Left ventricle myocardium inferior (tissue), 1 donor: ENCODE data around the gene ARF5. TPM values are rescaled to one million over a fixed set of nuclear protein-coding genes. Genes with fewer than 3 reads are reported as not detected.

Source experiments
- DNase-seq: peaks from one replicate; pipeline ENCODE4 v3.0.0-alpha.2; 2020
- H3K27ac ChIP-seq: fragments of 200-600 bp; replicated peaks from 2 replicates; pipeline ENCODE4 v1.8.0; 2021
- H3K27me3 ChIP-seq: fragments of 200-600 bp; 2 replicates; pipeline ENCODE4 v1.8.0; 2021; ENCODE audit warnings: low read depth
- H3K36me3 ChIP-seq: fragments of 200-600 bp; 2 replicates; pipeline ENCODE4 v1.8.0; 2021
- H3K4me1 ChIP-seq: fragments of 200-600 bp; 2 replicates; pipeline ENCODE4 v1.8.0; 2021
- H3K4me3 ChIP-seq: fragments of 200-600 bp; 2 replicates; pipeline ENCODE4 v1.8.0; 2021; ENCODE audit warnings: mild to moderate bottlenecking, moderate library complexity
- H3K9me3 ChIP-seq: fragments of 200-600 bp; replicated peaks from 2 replicates; pipeline ENCODE4 v1.8.0; 2021
- intact Hi-C: fragments of 100-400 bp; cut with micrococcal nuclease; formaldehyde crosslinking; loops from one replicate; pipeline ENCODE4 v1.11.0; 2022
- total RNA-seq: library from RNA; stranded (reverse); fragmentation: NEBNext Ultra II Directional; extraction: Animal tissue kit (Norgen Biotek cat#: 25700); gene quantifications from one replicate; pipeline ENCODE4 v1.2.1, GENCODE V29; 2021
- TF ChIP-seq, protein P1 (sequence below): fragments of 200-600 bp; IDR thresholded peaks from 2 replicates; pipeline ENCODE4 v1.8.0; 2021; ENCODE audit warnings: antibody characterized with exemption, mild to moderate bottlenecking, borderline replicate concordance
- donor health status: DM: no; HTN: yes; CAD: no; lungs with severe emphysema.

The ARF5 gene
- total RNA-seq, 1 donor from 2014 or later = 67.2 TPM

DNA sequence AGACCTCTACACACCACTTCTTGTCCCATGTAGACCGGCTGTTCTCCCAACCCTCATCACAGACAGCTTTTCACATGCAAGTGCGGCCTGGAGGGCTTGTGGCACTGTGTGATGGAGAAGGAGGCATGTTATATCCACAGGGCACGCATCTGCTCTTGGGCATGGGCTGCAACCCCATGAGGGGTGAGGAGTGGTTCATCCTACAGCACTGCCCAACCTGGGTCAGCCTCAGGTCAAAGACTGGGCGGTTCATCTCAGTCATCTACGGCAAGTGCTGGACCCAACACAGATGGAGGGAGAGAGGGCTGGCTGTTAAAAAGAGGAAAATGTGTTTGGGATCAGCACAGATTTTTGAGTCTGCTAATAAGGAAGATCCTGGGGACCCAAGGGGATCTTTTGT is 7.5 kb downstream of the ARF5 start:
- DNase-seq = no peak
- H3K27ac ChIP-seq = no peak overlapping the region
- TF ChIP-seq, protein P1, sequence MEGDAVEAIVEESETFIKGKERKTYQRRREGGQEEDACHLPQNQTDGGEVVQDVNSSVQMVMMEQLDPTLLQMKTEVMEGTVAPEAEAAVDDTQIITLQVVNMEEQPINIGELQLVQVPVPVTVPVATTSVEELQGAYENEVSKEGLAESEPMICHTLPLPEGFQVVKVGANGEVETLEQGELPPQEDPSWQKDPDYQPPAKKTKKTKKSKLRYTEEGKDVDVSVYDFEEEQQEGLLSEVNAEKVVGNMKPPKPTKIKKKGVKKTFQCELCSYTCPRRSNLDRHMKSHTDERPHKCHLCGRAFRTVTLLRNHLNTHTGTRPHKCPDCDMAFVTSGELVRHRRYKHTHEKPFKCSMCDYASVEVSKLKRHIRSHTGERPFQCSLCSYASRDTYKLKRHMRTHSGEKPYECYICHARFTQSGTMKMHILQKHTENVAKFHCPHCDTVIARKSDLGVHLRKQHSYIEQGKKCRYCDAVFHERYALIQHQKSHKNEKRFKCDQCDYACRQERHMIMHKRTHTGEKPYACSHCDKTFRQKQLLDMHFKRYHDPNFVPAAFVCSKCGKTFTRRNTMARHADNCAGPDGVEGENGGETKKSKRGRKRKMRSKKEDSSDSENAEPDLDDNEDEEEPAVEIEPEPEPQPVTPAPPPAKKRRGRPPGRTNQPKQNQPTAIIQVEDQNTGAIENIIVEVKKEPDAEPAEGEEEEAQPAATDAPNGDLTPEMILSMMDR = no peak
- no peaks in the 10 kb centered on the region for H3K9me3 ChIP-seq
- intact Hi-C loops = no loop called here
- H3K36me3 ChIP-seq = peaks cover 16% of the 10 kb centered on the region
- H3K4me1 ChIP-seq = no peaks in the 10 kb centered on the region
- H3K27me3 ChIP-seq = no peaks in the 10 kb centered on the region
- H3K4me3 ChIP-seq = no peak overlapping the region

DNA sequence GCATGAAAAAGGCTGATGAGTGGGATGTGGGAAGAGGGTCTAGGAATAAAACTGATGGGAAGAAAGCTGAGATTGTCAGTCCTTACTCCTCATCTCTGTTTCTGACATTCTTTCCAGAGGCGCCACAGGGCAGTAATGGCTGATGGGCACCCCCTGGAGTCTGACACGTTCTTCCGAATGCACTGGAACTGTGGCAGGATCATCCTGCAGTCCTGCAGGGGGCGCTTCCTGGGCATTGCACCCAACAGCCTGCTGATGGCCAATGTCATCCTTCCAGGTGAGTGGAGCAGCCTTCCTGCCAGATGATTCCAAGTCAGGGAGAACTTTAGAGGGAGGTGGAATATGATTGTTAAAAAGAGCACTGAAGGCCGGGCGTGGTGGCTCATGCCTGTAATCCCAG is 10.1 kb downstream of the ARF5 start:
- Histone ChIP-seq H3K4me3 (no peak overlapping the region), H3K27me3 (no peaks in the 10 kb centered on the region), H3K4me1 (no peaks in the 10 kb centered on the region), H3K27ac (no peak overlapping the region), H3K36me3 (no peaks in the 10 kb centered on the region), H3K9me3 (no peaks in the 10 kb centered on the region)
- intact Hi-C loops = no loop called here
- no peak for DNase-seq
- TF ChIP-seq, protein P1 = no peak

DNA sequence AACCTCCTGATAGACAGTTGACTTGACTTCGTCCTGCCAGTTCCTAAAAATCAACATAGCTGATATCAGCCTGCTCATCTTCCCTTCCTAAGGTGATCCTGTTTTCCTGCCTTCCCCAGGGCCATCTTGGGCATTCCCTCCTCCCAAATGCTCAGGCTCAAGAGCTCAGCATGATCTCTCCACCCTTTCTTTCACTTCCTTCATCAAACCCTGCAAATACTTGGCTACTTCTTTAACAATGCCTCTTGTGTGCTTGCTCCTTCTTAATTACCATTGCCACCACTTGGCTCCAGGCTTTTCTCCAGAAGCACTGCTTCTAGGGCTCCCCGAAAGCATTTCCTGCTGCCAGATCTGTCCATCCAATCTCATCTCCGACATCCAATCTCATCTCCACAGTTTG is 12.7 kb downstream of the ARF5 start:
- no peaks in the 10 kb centered on the region for H3K36me3 ChIP-seq
- H3K27ac ChIP-seq = no peak overlapping the region
- intact Hi-C loops = no loop called here
- TF ChIP-seq, protein P1 = no peak
- H3K27me3 ChIP-seq = no peaks in the 10 kb centered on the region
- no peaks in the 10 kb centered on the region for H3K4me1 ChIP-seq
- no peak for DNase-seq
- H3K4me3 ChIP-seq = no peak overlapping the region
- H3K9me3 ChIP-seq = peaks cover 7% of the 10 kb centered on the region

DNA sequence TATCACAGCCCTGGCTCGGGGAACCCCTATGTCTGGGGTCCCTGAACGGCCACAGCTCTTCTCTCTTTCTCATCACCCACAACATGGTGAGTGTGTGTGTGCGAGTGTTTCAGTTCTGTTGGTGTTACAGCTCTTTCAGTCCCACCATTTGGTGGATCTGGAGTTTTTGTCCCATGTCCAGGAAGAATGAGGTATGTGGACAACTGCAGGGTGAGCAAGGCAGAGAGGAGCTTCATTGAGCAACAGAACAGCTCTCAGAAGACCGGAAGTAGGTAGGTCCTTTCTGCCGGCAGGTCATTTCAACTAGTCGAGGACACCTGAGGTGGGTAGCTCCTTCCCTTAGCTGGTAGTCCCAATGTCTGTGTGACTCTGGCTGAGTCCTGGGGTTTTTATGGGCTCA is 20.2 kb downstream of the ARF5 start:
- Histone ChIP-seq H3K4me1 (no peaks in the 10 kb centered on the region), H3K4me3 (no peak overlapping the region), H3K9me3 (peaks cover 30% of the 10 kb centered on the region), H3K27ac (no peak overlapping the region), H3K36me3 (no peaks in the 10 kb centered on the region), H3K27me3 (peaks cover 4% of the 10 kb centered on the region)
- no peak for DNase-seq
- intact Hi-C loops = no loop called here
- TF ChIP-seq, protein P1 = no peak

DNA sequence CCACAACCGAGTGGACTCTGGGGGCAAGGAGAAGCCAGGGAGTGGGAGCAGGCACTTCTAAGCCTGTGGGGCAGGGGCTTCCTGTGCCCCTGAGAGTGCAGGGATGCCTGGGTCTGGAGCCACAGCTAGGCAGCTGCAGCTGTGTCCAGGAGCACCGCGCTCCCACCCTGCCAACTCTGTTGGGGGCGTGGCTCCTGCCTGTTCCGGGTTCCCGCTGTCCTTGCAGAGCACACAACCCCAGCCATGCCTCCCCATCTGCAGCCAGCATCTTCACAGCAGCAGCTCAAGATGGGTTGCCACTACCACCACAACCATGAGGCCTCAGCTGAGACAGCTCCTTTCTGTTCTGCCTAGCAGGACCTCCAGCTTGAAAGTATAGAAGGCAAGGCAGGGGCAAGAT is 21.1 kb downstream of the ARF5 start:
- H3K4me3 ChIP-seq = no peak overlapping the region
- intact Hi-C loops = no loop called here
- H3K27me3 ChIP-seq = peaks cover 13% of the 10 kb centered on the region
- no peaks in the 10 kb centered on the region for H3K4me1 ChIP-seq
- H3K36me3 ChIP-seq = no peaks in the 10 kb centered on the region
- TF ChIP-seq, protein P1 = no peak
- H3K9me3 ChIP-seq = peaks cover 28% of the 10 kb centered on the region
- no peak overlapping the region for H3K27ac ChIP-seq
- no peak for DNase-seq

DNA sequence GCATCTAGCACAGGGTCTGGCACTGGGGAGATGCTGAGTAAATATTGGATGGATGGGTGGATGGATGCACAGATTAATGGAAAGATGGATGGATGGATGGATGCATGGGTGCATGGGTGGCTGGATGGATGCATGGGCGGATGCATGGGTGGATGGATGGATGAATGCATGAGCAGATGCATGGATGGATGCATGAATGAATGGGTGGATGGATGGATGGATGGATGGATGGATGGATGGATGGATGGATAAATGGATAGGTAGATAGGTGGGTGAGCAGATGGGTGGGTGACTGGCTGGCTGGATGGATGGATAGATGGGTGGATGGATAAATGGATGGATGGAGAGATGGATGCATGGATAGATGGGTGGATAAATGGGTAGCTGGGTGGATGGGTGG is 24.1 kb downstream of the ARF5 start:
- Histone ChIP-seq H3K4me1 (no peaks in the 10 kb centered on the region), H3K9me3 (peaks cover 23% of the 10 kb centered on the region), H3K4me3 (no peak overlapping the region), H3K27ac (no peak overlapping the region), H3K27me3 (peaks cover 43% of the 10 kb centered on the region), H3K36me3 (no peaks in the 10 kb centered on the region)
- intact Hi-C loops = no loop called here
- DNase-seq = no peak
- TF ChIP-seq, protein P1 = no peak
